NCI-H345 treated with DMSO at 0.1 percent for 48 hours (cell line): ENCODE results near the gene FAM229B.

Experiments used
- DNase-seq: peaks from one replicate; lab custom pipeline; 2025; ENCODE audit not compliant: unreplicated experiment; lab: John Stamatoyannopoulos, UW

Gene FAM229B

DNA sequence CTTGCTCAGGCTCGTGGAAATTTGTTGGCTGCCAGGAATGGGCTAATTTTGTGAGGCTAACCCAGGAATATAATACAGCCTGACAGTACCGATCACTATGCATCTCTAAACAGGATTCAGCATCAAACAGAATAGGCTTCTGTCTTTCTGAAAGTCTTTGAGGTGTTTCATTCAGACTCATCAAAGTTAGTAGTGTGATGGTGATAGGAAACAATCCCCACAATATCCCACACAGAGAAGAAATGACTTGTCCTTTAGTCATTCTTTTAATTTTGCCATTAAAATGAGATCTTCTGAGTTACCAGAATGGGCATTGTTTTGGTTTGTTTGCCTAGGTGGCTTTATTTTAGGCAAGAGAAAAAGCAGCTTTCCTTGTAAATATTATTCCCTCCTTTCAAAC is 54.3 kb downstream of the FAM229B start:
- DNase-seq, result no peak

DNA sequence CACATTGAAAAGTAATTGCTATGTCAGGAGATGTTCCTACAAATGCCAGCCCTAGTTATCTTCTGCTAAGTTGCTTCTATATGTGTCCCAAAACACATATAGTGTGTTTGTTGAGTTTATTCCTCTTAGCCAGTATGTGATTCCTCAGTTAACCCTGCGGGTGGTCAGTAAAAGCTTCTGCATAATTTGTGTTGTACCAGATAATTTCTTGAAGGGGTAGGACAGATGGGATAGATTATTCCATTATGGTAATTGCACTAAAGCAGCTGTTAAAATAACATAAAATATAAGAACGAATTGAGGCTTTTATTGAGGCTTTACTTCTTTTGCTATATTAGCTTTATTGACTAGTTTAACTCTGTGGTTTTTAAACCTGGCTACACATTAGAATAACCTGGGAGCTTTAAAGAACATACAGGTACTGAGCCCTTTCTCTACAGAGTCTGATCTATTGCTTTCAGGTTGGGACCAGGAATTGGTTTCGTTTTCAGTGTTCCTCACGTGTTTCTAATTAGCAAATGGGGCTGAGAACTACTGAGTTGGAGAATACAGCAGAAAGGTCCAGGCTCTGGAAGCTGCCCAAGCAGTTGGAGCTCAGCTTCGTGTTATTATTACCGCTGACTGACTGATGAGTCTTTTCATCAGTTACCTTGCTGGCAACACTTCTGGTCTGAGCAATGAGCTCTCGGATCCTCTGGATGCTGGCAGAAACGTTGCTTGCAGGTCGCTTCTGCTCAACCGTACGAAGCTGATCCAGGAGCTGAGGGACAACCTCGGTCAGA is 56.9 kb downstream of the FAM229B start:
- no peak for DNase-seq

DNA sequence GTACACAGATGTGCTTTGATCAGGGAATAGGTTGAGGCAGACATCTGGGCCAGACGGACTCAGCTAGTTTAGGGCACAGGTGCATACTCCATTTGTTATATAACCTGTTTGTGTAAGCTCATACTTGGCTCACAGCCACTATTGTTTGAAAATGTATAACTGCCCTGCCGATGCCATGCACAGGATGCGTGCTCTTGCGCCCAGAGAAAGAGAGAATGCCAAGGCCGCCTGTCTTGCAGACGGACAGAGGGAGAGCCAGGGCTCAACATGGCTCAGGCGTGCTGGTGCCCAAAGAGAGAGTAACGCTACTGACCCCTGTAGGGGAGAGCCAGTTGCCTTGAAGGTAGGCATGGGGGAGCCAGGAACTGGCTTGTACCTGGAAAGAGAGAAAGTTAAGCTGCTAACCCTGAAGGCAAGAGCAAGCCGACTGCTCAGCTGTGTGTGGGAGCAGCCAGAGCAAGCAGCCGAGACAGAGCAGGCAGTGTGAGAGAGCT is 57.7 kb downstream of the FAM229B start:
- DNase-seq, result no peak

DNA sequence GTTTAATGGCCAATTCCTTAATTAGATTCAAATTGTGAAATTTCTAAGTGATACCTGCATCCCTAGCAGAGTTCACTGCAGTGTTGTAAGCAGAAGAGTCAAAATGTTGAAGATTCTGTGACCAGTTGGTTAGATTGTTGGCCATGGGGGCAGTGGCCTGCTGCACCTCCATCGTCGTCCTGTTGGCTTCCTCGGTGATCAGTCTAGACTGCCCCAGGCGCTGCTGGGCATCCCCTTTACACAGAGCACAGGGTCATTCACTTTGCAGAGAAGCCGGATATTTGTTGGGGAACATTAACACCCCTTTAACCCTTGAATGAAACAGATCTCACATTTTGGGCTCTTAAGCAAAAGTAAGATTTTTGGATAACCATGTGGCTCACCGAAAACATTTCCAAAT is 60.7 kb downstream of the FAM229B start:
- no peak for DNase-seq

DNA sequence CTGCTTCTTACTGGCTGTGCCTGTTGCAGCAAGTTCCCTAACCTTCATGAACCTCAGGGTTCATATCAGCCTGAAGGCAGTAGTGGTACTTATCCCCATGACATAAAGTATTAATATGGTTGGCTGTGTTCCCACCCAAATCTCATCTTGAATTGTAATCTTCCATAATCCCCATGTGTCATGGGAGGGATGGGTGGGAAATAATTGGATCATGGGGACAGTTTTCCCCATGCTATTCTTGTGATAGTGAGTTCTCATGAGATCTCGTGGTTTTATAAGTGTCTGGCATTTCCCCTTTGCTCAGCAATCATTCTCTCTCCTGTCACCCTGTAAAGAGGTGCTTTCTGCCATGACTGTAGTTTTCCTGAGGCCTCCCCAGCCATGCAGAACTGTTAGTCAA is 61.8 kb downstream of the FAM229B start:
- DNase-seq, result no peak

DNA sequence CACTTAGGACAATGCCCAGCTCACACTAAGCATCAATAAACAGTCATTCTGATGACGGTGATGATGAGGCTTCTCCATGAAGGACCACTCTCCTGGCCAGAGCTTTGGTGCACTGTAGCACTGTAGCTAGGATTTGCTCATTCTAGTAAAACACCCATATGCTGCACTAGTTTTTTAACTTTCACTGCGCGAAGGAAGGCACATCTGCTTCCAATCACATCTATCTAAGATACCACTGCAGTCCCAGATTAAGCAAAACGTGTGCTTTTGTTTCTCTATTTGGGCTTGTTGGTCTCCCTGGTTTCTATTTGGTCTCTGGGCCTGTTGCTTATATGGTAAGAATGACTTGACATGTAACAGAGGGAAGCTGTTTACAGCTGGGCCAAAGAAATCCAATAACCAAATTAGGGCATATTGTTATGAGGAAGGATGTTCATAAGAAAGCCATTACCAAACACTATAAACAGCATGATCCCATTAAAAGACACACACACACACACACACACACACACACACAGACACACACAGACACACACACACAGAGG is 62.4 kb downstream of the FAM229B start:
- no peak for DNase-seq

DNA sequence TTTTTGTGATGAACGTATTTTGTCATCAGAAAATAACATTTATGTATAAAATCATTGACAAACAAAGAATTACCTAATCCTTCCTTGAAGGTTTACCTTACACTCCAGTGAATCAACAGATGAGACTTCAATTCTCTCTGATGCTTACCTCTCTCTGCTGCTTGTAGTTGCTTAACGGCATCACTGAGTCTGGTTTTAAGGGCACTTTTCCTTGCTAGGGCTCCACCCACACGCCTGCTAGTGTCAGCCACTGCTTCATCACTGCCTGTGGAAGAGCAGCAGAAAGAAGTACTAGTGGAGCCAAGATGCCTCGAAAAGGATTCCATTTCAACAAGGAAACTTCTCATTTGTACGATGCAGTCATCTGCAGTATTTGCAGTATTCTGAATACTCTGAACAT is 63.0 kb downstream of the FAM229B start:
- DNase-seq, result no peak
